Measurements from ENCODE around the gene HAPSTR1.

GRCh38 chr16:9134306-9134705 is 42.9 kb downstream of the HAPSTR1 start:
- TF ChIP-seq CTCF (IDR thresholded peaks at IDR 0.05; ENCODE audit: poor library complexity) (no peak), EZH2 (IDR thresholded peaks at IDR 0.05; ENCODE audit: borderline replicate concordance) (no peak), EZH2phosphoT487 (IDR thresholded peaks at IDR 0.05; ENCODE audit: low read depth, severe bottlenecking, unreplicated experiment) (no peak)
